ENCODE results near the gene ANK3.

- TF ChIP-seq CTCF (conservative IDR thresholded peaks at IDR 0.05) (no peak), EZH2 (IDR thresholded peaks at IDR 0.05; ENCODE audit: low read depth) (no peak)
Observed at GRCh38 chr10:60289800-60290199, 99.9 kb downstream of the ANK3 start.
